ENCODE measurements around the gene LYZL1. TPM values are rescaled to one million over a fixed set of nuclear protein-coding genes. Genes with fewer than 3 reads are reported as not detected.
"Not testable (repeated sequence)": the region's sequence is repeated elsewhere in the genome, so short reads cannot be mapped to it uniquely, and the experiment has no call there.

Gene LYZL1
- total RNA-seq, 1 experiment from 2014 or later, result not detected

DNA sequence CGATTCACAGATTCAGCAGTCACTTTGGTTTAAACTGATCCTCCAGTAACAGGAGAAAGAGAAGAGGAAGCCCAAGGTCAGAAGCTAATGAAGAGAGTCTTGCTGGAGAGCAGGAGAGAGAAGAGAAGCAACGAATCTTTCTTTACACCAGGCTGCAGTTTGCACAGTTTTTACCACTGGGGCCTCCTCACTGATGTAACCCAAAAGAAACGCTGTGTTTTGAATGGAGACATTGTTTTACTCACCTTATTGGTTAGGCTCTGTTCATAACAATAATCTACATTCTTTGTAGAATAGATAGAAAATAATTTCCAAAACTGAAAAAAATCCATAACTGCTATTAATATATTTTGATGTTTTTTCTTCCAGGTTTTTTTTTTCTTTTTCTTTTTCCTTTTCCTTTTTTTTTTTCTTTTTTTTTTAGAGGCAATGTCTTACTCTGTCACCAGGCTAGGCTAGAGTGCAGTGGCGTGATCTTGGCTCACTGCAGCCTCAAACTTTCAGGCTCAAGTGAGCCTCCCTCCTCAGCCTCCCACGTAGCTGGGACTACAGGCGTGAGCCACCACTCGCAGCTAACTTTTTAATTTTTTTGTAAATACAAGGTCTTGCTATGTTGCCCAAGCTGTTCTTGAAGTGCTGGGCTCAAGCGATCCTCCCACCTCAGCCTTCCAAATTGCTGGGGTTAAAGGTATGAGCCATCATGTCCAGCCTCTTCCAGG, 27.6 kb downstream of the LYZL1 start:
- no peak for DNase-seq (ENCODE audit: low spot score)
- ChIA-PET CTCF (no interaction called here), POLR2A (ENCODE audit: low non-redundant PET) (no interaction called here)
- no TSS peak for BruUV-seq (replicated peaks)
- H3K4me1 ChIP-seq (ENCODE audit: insufficient read depth, low read length, poor library complexity, severe bottlenecking), result no peaks in the 10 kb centered on the region
- intact Hi-C loops (cut with micrococcal nuclease; ENCODE audit: unreplicated experiment), result no loop called here
- H3K9me3 ChIP-seq (ENCODE audit: low read depth, low read length, poor library complexity, severe bottlenecking), result no peaks in the 10 kb centered on the region
- H3K4me3 ChIP-seq (ENCODE audit: low read depth, low read length, poor library complexity, severe bottlenecking), result no peak overlapping the region
- H3K36me3 ChIP-seq (ENCODE audit: insufficient read depth, low read length, poor library complexity, severe bottlenecking), result no peaks in the 10 kb centered on the region
- TF ChIP-seq EZH2 (IDR thresholded peaks at IDR 0.05; ENCODE audit: borderline replicate concordance, low read depth, low read length, poor library complexity, severe bottlenecking), result no peak
- TF ChIP-seq, protein P1, sequence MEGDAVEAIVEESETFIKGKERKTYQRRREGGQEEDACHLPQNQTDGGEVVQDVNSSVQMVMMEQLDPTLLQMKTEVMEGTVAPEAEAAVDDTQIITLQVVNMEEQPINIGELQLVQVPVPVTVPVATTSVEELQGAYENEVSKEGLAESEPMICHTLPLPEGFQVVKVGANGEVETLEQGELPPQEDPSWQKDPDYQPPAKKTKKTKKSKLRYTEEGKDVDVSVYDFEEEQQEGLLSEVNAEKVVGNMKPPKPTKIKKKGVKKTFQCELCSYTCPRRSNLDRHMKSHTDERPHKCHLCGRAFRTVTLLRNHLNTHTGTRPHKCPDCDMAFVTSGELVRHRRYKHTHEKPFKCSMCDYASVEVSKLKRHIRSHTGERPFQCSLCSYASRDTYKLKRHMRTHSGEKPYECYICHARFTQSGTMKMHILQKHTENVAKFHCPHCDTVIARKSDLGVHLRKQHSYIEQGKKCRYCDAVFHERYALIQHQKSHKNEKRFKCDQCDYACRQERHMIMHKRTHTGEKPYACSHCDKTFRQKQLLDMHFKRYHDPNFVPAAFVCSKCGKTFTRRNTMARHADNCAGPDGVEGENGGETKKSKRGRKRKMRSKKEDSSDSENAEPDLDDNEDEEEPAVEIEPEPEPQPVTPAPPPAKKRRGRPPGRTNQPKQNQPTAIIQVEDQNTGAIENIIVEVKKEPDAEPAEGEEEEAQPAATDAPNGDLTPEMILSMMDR (conservative IDR thresholded peaks at IDR 0.05; ENCODE audit: low read depth, low read length), result no peak
- H3K27me3 ChIP-seq (replicated peaks; ENCODE audit: insufficient read depth, low read depth, low read length, poor library complexity), result no peaks in the 10 kb centered on the region
- H3K27ac ChIP-seq (ENCODE audit: low read depth, low read length, poor library complexity, severe bottlenecking), result no peak overlapping the region

DNA sequence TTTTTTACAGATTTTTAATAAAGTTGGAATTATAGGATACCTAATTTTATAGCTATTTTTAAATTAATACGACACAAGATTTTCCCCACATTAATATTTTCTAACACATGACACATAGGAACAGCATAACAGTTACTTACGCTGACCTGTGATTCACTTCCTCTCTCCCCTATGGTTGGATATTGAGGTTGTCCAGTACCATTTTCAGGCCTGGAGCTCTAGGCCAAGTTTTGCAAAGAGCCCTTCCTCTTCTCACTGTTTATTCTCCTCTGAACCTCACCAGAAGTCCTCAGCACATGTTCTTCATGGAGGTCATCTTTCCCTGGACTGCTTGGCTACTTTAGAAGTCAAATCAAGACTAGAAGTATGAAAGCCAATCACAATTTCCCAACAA, 28.2 kb downstream of the LYZL1 start:
- no TSS peak for BruUV-seq (replicated peaks)
- no peaks in the 10 kb centered on the region for H3K4me1 ChIP-seq (ENCODE audit: insufficient read depth, low read length, poor library complexity, severe bottlenecking)
- no peak overlapping the region for H3K4me3 ChIP-seq (ENCODE audit: low read depth, low read length, poor library complexity, severe bottlenecking)
- ChIA-PET CTCF (no interaction called here), POLR2A (ENCODE audit: low non-redundant PET) (no interaction called here)
- TF ChIP-seq EZH2 (IDR thresholded peaks at IDR 0.05; ENCODE audit: borderline replicate concordance, low read depth, low read length, poor library complexity, severe bottlenecking), result no peak
- TF ChIP-seq, protein P1 (conservative IDR thresholded peaks at IDR 0.05; ENCODE audit: low read depth, low read length), result no peak
- H3K36me3 ChIP-seq (ENCODE audit: insufficient read depth, low read length, poor library complexity, severe bottlenecking), result no peaks in the 10 kb centered on the region
- DNase-seq (ENCODE audit: low spot score), result no peak
- H3K9me3 ChIP-seq (ENCODE audit: low read depth, low read length, poor library complexity, severe bottlenecking), result no peaks in the 10 kb centered on the region
- H3K27me3 ChIP-seq (replicated peaks; ENCODE audit: insufficient read depth, low read depth, low read length, poor library complexity), result no peaks in the 10 kb centered on the region
- intact Hi-C loops (cut with micrococcal nuclease; ENCODE audit: unreplicated experiment), result no loop called here
- no peak overlapping the region for H3K27ac ChIP-seq (ENCODE audit: low read depth, low read length, poor library complexity, severe bottlenecking)

DNA sequence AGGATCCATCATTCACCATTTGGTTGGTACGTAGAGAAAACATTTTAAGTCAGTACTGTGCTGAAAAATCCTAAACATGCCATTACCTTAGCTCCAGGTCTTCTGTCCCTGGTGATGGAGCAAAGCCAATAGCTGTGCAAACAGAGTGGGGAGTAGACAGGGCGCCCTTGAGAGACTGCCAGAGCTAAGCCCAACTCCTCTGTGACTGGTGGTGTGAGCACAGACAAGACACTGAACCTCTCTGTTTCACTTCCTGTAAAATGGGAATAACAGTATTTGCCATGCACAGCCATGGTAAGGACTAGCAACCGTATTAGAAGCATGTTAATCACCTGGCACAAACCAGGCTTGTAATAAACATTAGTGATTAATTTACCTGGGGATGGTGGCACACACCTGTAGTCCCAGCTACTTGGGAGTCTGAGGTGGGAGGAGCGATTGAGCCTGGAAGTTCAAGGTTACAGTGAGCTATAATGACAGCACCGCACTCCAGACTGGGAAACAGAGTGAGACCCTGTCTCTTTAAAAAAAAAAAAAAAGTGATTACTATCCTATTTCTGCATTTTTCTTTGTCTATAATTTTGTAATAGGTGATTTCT, 28.7 kb downstream of the LYZL1 start:
- H3K36me3 ChIP-seq (ENCODE audit: insufficient read depth, low read length, poor library complexity, severe bottlenecking), result no peaks in the 10 kb centered on the region
- no peak for TF ChIP-seq EZH2 (IDR thresholded peaks at IDR 0.05; ENCODE audit: borderline replicate concordance, low read depth, low read length, poor library complexity, severe bottlenecking)
- TF ChIP-seq, protein P1 (conservative IDR thresholded peaks at IDR 0.05; ENCODE audit: low read depth, low read length), result no peak
- POLR2A ChIA-PET (ENCODE audit: low non-redundant PET), result no interaction called here
- no TSS peak for BruUV-seq (replicated peaks)
- no peaks in the 10 kb centered on the region for H3K27me3 ChIP-seq (replicated peaks; ENCODE audit: insufficient read depth, low read depth, low read length, poor library complexity)
- H3K4me3 ChIP-seq (ENCODE audit: low read depth, low read length, poor library complexity, severe bottlenecking), result no peak overlapping the region
- CTCF ChIA-PET, result no interaction called here
- intact Hi-C loops (cut with micrococcal nuclease; ENCODE audit: unreplicated experiment), result no loop called here
- H3K27ac ChIP-seq (ENCODE audit: low read depth, low read length, poor library complexity, severe bottlenecking), result no peak overlapping the region
- H3K4me1 ChIP-seq (ENCODE audit: insufficient read depth, low read length, poor library complexity, severe bottlenecking), result no peaks in the 10 kb centered on the region
- DNase-seq (ENCODE audit: low spot score), result no peak
- no peaks in the 10 kb centered on the region for H3K9me3 ChIP-seq (ENCODE audit: low read depth, low read length, poor library complexity, severe bottlenecking)

DNA sequence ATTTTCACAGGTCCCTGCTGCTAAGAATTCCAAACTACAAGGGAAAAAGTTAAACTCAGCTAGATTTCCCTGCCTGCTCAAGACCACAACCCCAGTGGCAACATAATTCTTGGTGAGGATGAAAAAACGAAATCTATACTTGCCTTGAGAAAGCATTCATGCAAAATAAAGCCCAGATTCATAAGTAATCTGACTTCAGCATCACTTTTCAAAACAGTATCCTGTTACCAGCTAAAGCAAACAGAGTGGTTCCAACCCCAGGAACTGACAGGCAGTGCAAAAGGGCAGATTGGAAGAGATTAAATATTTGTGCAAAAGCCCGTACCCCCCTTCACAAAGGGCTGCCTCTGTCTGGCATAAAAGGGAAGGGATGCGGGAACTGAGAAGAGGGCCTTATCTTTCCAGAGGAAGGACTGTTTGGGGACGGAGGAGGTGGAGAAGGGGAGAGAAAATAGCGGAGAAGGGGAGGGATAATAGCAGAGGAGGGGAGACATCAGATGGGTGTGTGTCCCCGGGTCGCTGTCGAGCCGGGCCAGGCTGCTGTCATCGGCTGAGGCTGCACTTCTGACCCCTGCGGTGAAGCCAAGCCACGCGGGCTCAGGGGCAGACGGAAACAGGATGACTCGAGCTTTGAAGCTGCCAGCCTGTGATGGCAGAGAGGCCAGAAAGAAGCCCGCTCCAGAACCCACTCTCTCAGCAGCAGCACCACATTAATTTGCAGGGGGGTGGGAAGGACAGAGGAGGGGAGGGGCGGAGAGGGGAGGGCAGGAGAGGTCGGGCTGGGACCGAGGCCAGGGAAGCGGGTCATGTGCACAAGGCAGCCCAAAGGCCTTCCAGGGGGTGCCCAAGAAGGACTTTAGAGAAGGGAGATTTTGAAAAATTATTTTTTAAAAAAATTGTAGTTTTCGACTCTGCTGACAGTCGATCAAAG, 29.5 kb downstream of the LYZL1 start:
- POLR2A ChIA-PET (ENCODE audit: low non-redundant PET); DNase-seq (ENCODE audit: low spot score); H3K9me3 ChIP-seq (ENCODE audit: low read depth, low read length, poor library complexity, severe bottlenecking); H3K4me3 ChIP-seq (ENCODE audit: low read depth, low read length, poor library complexity, severe bottlenecking); intact Hi-C loops (cut with micrococcal nuclease; ENCODE audit: unreplicated experiment); H3K27ac ChIP-seq (ENCODE audit: low read depth, low read length, poor library complexity, severe bottlenecking); BruUV-seq (replicated peaks); H3K27me3 ChIP-seq (replicated peaks; ENCODE audit: insufficient read depth, low read depth, low read length, poor library complexity); CTCF ChIA-PET; H3K36me3 ChIP-seq (ENCODE audit: insufficient read depth, low read length, poor library complexity, severe bottlenecking); H3K4me1 ChIP-seq (ENCODE audit: insufficient read depth, low read length, poor library complexity, severe bottlenecking): not testable (repeated sequence)

Data from A673 (cell line).